Activated CD8-positive, alpha-beta T cell treated with anti-CD3 and anti-CD28 coated beads for 36 hours (primary cell): ENCODE results near the gene GPC6. TPM values are rescaled to one million over a fixed set of nuclear protein-coding genes. Genes with fewer than 3 reads are reported as not detected.

Experiments
- ATAC-seq: fragments of 200-7000 bp; cut with Tn5 transposase; one replicate; pipeline ENCODE4 v1.10.0; 2021; ENCODE audit warnings: mild to moderate bottlenecking, moderate library complexity
- CTCF ChIA-PET: fragments of 350-600 bp; sonication (Branson Sonifier 250); formaldehyde crosslinking; loops from one replicate; lab custom pipeline; 2021; ENCODE audit warnings: antibody characterized with exemption; lab: Charles Lee
- POLR2A ChIA-PET: fragments of 350-600 bp; sonication (Branson Sonifier 250); formaldehyde crosslinking; loops from one replicate; lab custom pipeline; 2021; ENCODE audit warnings: antibody characterized with exemption; lab: Charles Lee
- DNase-seq: peaks from one replicate; pipeline ENCODE4 v3.0.0-alpha.2; 2020
- H3K27ac Mint-ChIP-seq: one replicate; pipeline ENCODE4 v1.8.0; 2021; ENCODE audit warnings: mild to moderate bottlenecking, mixed read lengths
- H3K27me3 Mint-ChIP-seq: one replicate; pipeline ENCODE4 v1.8.0; 2021; ENCODE audit warnings: mixed read lengths
- H3K36me3 Mint-ChIP-seq: one replicate; pipeline ENCODE4 v1.8.0; 2021; ENCODE audit warnings: low read depth, mixed read lengths
- H3K4me1 Mint-ChIP-seq: one replicate; pipeline ENCODE4 v1.8.0; 2021; ENCODE audit warnings: low read depth, mixed read lengths
- H3K4me3 Mint-ChIP-seq: one replicate; pipeline ENCODE4 v1.8.0; 2021; ENCODE audit warnings: mild to moderate bottlenecking, moderate library complexity, mixed read lengths
- H3K9me3 Mint-ChIP-seq: one replicate; pipeline ENCODE4 v1.8.0; 2021; ENCODE audit warnings: mixed read lengths
- intact Hi-C: fragments of 100-400 bp; cut with micrococcal nuclease; formaldehyde crosslinking; loops from one replicate; pipeline ENCODE4 v1.10.0; 2022
- total RNA-seq, 2 experiments: library from RNA; stranded (reverse); gene quantifications; one replicate each; pipeline ENCODE4 v1.2.3, GENCODE V29; 2021
- TF ChIP-seq, protein P1 (sequence below): fragments of 200-600 bp; IDR thresholded peaks from one replicate; pipeline ENCODE4 v1.8.0; 2022; ENCODE audit warnings: antibody characterized with exemption, mild to moderate bottlenecking

The GPC6 gene
- total RNA-seq, 2 experiments from 2014 or later = not detected

DNA sequence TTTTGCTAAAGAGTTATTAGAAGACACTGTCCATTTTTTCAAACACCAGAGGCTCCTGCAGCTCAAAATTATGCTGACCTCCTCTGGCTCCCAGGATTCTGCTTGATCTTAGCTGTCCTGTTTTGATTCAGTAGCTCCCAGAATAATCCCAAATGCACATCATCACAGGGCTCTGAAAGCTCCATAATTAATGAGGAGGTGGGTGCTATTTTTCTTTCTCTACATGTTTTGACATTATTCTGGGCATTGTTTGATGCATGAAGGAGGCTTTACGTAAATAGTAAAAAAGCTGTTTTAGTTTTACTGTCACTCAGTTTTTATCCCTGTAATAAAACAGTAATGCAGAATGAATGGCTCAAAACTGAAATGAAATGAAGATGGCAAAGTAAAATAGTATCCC, 757.4 kb downstream of the GPC6 start:
- CTCF ChIA-PET = no interaction called here
- POLR2A ChIA-PET = no interaction called here
- H3K4me1 Mint-ChIP-seq = no peaks in the 10 kb centered on the region
- intact Hi-C loops = no loop called here
- peaks cover 16% of the 10 kb centered on the region for H3K27me3 Mint-ChIP-seq
- no peaks in the 10 kb centered on the region for H3K36me3 Mint-ChIP-seq
- H3K27ac Mint-ChIP-seq = no peak overlapping the region
- H3K9me3 Mint-ChIP-seq = no peaks in the 10 kb centered on the region
- DNase-seq = no peak
- no peak overlapping the region for H3K4me3 Mint-ChIP-seq
- TF ChIP-seq, protein P1, sequence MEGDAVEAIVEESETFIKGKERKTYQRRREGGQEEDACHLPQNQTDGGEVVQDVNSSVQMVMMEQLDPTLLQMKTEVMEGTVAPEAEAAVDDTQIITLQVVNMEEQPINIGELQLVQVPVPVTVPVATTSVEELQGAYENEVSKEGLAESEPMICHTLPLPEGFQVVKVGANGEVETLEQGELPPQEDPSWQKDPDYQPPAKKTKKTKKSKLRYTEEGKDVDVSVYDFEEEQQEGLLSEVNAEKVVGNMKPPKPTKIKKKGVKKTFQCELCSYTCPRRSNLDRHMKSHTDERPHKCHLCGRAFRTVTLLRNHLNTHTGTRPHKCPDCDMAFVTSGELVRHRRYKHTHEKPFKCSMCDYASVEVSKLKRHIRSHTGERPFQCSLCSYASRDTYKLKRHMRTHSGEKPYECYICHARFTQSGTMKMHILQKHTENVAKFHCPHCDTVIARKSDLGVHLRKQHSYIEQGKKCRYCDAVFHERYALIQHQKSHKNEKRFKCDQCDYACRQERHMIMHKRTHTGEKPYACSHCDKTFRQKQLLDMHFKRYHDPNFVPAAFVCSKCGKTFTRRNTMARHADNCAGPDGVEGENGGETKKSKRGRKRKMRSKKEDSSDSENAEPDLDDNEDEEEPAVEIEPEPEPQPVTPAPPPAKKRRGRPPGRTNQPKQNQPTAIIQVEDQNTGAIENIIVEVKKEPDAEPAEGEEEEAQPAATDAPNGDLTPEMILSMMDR = no peak
- no peak for ATAC-seq

DNA sequence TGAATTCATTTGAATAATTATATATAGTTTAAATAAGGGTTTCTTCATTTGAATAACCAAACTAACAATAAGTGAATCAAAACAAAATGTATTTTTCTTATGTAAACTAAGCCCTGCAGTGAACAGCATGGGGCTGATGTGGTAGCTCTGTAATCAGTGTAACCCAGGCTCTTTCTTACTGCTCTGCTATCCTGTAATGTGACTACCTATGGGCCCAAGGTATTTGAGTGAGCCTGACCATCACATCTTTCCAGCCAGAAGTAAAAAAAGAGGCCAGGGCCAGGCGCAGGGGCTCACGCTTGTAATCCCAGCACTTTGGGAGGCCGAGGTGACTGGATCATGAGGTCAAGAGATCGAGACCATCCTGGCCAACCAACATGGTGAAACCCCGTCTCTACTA, 758.3 kb downstream of the GPC6 start:
- no peaks in the 10 kb centered on the region for H3K9me3 Mint-ChIP-seq
- no peaks in the 10 kb centered on the region for H3K36me3 Mint-ChIP-seq
- no peak overlapping the region for H3K4me3 Mint-ChIP-seq
- TF ChIP-seq, protein P1 = no peak
- DNase-seq = no peak
- H3K27me3 Mint-ChIP-seq = peaks cover 16% of the 10 kb centered on the region
- no peaks in the 10 kb centered on the region for H3K4me1 Mint-ChIP-seq
- ATAC-seq = no peak
- H3K27ac Mint-ChIP-seq = no peak overlapping the region
- ChIA-PET POLR2A (no interaction called here), CTCF (no interaction called here)
- intact Hi-C loops = no loop called here

DNA sequence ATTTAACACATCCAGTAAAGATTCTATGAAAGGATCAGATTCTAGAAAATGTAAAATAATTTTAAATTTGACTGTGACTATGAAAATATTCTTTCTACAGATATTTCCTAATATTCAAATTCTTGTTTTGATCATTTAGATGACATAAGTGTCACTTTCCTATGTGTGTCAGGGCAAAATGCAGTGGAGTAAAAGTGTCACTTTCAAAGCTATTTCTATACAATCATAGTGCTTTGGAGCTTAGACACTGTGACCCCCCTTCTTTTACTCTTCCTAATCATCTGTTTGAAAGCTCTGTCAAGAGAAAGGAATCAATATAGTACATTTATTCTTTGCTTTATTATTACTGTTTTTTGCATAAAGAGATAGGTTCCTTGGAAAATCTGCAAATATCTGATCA, 760.9 kb downstream of the GPC6 start:
- no peak overlapping the region for H3K27ac Mint-ChIP-seq
- TF ChIP-seq, protein P1 = no peak
- peaks cover 8% of the 10 kb centered on the region for H3K27me3 Mint-ChIP-seq
- no peak for DNase-seq
- no peak for ATAC-seq
- H3K4me3 Mint-ChIP-seq = no peak overlapping the region
- CTCF ChIA-PET = no interaction called here
- no peaks in the 10 kb centered on the region for H3K9me3 Mint-ChIP-seq
- POLR2A ChIA-PET = no interaction called here
- no peaks in the 10 kb centered on the region for H3K36me3 Mint-ChIP-seq
- H3K4me1 Mint-ChIP-seq = no peaks in the 10 kb centered on the region
- intact Hi-C loops = no loop called here

DNA sequence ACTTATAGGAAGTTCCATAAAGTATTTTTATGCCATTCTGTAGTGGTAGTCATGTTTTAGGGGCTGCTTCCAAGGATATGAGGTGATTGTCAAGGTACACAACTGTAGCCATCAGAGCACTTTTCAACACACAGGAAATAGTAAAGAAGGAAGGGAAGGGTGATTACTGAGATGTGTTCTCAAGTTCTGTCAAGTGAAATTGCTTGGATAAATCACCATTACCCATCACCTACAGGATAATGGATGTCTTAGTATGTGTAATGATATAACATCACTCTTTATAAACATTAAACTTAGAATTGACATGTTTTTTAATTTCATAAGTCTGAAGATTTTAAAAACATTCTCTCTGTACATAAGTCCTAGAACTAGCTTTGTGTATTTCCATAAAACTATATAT, 765.0 kb downstream of the GPC6 start:
- ATAC-seq (no peak), DNase-seq (no peak)
- Mint-ChIP-seq H3K27me3 (peaks cover 6% of the 10 kb centered on the region), H3K36me3 (no peaks in the 10 kb centered on the region), H3K27ac (no peak overlapping the region), H3K4me1 (no peaks in the 10 kb centered on the region), H3K4me3 (no peak overlapping the region), H3K9me3 (no peaks in the 10 kb centered on the region)
- intact Hi-C loops = no loop called here
- ChIA-PET CTCF (no interaction called here), POLR2A (no interaction called here)
- TF ChIP-seq, protein P1 = no peak

GRCh38 chr13:93996481-93996880, 769.9 kb downstream of the GPC6 start:
- no peaks in the 10 kb centered on the region for H3K36me3 Mint-ChIP-seq
- H3K27me3 Mint-ChIP-seq = peaks cover 2% of the 10 kb centered on the region
- no peaks in the 10 kb centered on the region for H3K4me1 Mint-ChIP-seq
- H3K27ac Mint-ChIP-seq = no peak overlapping the region
- no peak overlapping the region for H3K4me3 Mint-ChIP-seq
- TF ChIP-seq, protein P1 = no peak
- H3K9me3 Mint-ChIP-seq = no peaks in the 10 kb centered on the region
- no peak for DNase-seq
- ChIA-PET CTCF (no interaction called here), POLR2A (no interaction called here)
- intact Hi-C loops = no loop called here
- ATAC-seq = no peak
